Measurements from ENCODE around the gene SLC6A13. TPM values are rescaled to one million over a fixed set of nuclear protein-coding genes. Genes with fewer than 3 reads are reported as not detected.

The SLC6A13 gene
- total RNA-seq, 6 experiments from 2014 or later = 2.0 to 70.6 (median 14.4) TPM

DNA sequence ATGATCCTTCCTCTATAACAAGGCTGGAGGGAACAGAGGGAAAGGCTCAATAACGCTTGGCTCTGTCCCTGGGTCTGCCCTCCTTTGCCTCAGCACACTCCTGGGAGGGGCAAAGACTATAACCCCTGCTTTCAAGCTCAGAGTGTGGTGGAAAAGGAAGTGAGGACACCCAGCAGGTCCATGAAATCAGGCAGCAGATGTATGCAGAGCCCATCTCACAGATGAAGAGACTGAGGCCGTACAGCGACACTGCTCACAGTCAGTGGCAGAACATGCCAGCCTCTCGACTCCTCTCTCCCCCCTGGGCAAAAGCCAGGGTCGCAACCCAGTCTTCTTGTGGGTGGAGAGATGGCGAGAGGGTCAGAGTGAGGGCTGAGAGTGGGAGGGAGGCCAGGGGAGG, 88.5 kb downstream of the SLC6A13 start:
- Histone ChIP-seq H3K36me3 (no peaks in the 10 kb centered on the region), H3K4me1 (peaks cover 0 to 20% (median 4%) of the 10 kb centered on the region in 4 donors), H3K9me3 (no peaks in the 10 kb centered on the region), H3K27ac (no peak overlapping the region), H3K27me3 (no peaks in the 10 kb centered on the region), H3K4me3 (no peak overlapping the region)
- TF ChIP-seq, protein P1, sequence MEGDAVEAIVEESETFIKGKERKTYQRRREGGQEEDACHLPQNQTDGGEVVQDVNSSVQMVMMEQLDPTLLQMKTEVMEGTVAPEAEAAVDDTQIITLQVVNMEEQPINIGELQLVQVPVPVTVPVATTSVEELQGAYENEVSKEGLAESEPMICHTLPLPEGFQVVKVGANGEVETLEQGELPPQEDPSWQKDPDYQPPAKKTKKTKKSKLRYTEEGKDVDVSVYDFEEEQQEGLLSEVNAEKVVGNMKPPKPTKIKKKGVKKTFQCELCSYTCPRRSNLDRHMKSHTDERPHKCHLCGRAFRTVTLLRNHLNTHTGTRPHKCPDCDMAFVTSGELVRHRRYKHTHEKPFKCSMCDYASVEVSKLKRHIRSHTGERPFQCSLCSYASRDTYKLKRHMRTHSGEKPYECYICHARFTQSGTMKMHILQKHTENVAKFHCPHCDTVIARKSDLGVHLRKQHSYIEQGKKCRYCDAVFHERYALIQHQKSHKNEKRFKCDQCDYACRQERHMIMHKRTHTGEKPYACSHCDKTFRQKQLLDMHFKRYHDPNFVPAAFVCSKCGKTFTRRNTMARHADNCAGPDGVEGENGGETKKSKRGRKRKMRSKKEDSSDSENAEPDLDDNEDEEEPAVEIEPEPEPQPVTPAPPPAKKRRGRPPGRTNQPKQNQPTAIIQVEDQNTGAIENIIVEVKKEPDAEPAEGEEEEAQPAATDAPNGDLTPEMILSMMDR (IDR thresholded peaks at IDR 0.05) = no peak
- no peak for TF ChIP-seq POLR2A (IDR thresholded peaks at IDR 0.05)
- WGBS (ENCODE audit: insufficient coverage, low coverage, low lambda C conversion rate, missing lambda C conversion rate) = 75% methylated on average over 4 of the region's 6 CpGs
- DNase-seq (no peak), ATAC-seq (no peak)
- intact Hi-C loops (cut with DNase I) = no loop called here

DNA sequence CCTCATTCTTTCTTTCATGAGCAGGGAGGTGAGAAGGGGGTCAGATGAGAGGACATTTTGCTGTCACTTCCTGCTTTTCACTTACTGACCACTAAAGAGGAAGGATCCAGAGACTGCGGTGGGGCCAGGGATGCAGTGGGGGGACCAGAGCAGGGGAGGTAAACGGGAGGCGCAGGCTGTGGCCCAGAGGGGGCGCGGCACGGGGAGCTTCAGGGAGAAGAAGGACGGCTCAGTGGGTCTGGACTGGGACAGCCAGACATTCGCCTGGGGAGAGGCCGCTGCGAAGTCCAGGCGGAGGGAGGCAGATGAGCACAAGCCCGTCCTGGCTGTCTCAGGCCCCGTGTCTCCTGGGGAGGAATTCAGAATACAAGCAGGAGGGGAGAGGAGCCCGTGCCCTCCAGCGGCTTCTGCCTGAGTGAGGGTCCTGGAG, 89.9 kb downstream of the SLC6A13 start:
- 86% methylated on average over 9 of the region's 15 CpGs for WGBS (ENCODE audit: insufficient coverage, low coverage, low lambda C conversion rate, missing lambda C conversion rate)
- DNase-seq = no peak
- no peaks in the 10 kb centered on the region for H3K27me3 ChIP-seq
- H3K27ac ChIP-seq = no peak overlapping the region
- H3K4me3 ChIP-seq = no peak overlapping the region
- no peak for ATAC-seq
- H3K4me1 ChIP-seq = peaks cover 0 to 20% (median 4%) of the 10 kb centered on the region in 4 donors
- H3K9me3 ChIP-seq = no peaks in the 10 kb centered on the region
- no peak for TF ChIP-seq POLR2A (IDR thresholded peaks at IDR 0.05)
- TF ChIP-seq, protein P1 (IDR thresholded peaks at IDR 0.05) = no peak
- no peaks in the 10 kb centered on the region for H3K36me3 ChIP-seq
- intact Hi-C loops (cut with DNase I) = no loop called here

GRCh38 chr12:171743-172676, 90.6 kb downstream of the SLC6A13 start:
- ATAC-seq = no peak
- 60% methylated on average over 9 of the region's 18 CpGs for WGBS (ENCODE audit: insufficient coverage, low coverage, low lambda C conversion rate, missing lambda C conversion rate)
- Histone ChIP-seq H3K9me3 (no peaks in the 10 kb centered on the region), H3K27ac (no peak overlapping the region), H3K4me3 (no peak overlapping the region), H3K36me3 (no peaks in the 10 kb centered on the region), H3K4me1 (peaks cover 0 to 22% (median 4%) of the 10 kb centered on the region in 4 donors), H3K27me3 (no peaks in the 10 kb centered on the region)
- DNase-seq = no peak
- intact Hi-C loops (cut with DNase I) = no loop called here
- TF ChIP-seq, protein P1 (IDR thresholded peaks at IDR 0.05) = no peak
- TF ChIP-seq POLR2A (IDR thresholded peaks at IDR 0.05) = no peak

DNA sequence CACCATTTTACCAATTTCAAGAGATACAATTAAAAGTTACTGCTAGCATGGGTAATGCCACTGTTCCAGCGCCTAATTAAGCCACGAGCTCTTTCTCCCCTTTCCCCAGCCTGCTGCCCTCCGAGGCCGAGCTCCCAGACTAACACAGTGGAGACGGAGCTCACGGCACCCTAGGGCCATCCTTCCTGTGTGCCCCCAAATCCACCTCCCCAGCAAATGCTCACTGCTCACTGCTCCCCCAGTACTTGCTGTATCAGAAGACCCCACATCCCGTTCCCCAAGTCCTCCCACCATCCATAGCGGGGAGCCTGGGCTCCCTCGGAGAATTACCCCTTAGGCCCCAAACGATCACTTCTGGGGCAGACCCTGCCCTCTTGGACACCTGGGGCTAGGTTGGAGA, 91.4 kb downstream of the SLC6A13 start:
- 86% methylated on average over 7 of the region's 10 CpGs for WGBS (ENCODE audit: insufficient coverage, low coverage, low lambda C conversion rate, missing lambda C conversion rate)
- Histone ChIP-seq H3K4me1 (peaks cover 0 to 24% (median 5%) of the 10 kb centered on the region in 4 donors), H3K36me3 (no peaks in the 10 kb centered on the region), H3K9me3 (no peaks in the 10 kb centered on the region), H3K27ac (no peak overlapping the region), H3K27me3 (no peaks in the 10 kb centered on the region), H3K4me3 (no peak overlapping the region)
- intact Hi-C loops (cut with DNase I) = no loop called here
- no peak for TF ChIP-seq POLR2A (IDR thresholded peaks at IDR 0.05)
- TF ChIP-seq, protein P1 (IDR thresholded peaks at IDR 0.05) = no peak
- no peak for ATAC-seq
- no peak for DNase-seq

Other genes starting within 250 kb of the SLC6A13 start
- under 1 TPM in 5 of 6 experiments, not detected in 1; 0.05 to 0.64 (median 0.15) TPM for gene IQSEC3, start 196.1 kb downstream of the SLC6A13 start, total RNA-seq
- 100 to 1,000 TPM in 1 of 6 experiments, 10 to 100 TPM in 4, 1 to 10 TPM in 1; 8.2 to 114 (median 26.5) TPM for gene SLC6A12, start 48.7 kb downstream of the SLC6A13 start, total RNA-seq
- gene KDM5A, start 126.5 kb upstream of the SLC6A13 start, total RNA-seq = 10 to 100 TPM; 10.8 to 31.0 (median 27.9) TPM
- 1 to 10 TPM; 1.9 to 3.8 (median 2.1) TPM for gene CCDC77, start 138.8 kb upstream of the SLC6A13 start, total RNA-seq
- gene B4GALNT3, start 197.1 kb upstream of the SLC6A13 start, total RNA-seq = 1 to 10 TPM in 1 of 6 experiments, under 1 TPM in 5; 0.12 to 2.0 (median 0.38) TPM

All from right lobe of liver (tissue), 6 donors.